Measurements from ENCODE around the gene SOCS1.
"Not testable (repeated sequence)": the region's sequence is repeated elsewhere in the genome, so short reads cannot be mapped to it uniquely, and the experiment has no call there.

The SOCS1 gene

DNA sequence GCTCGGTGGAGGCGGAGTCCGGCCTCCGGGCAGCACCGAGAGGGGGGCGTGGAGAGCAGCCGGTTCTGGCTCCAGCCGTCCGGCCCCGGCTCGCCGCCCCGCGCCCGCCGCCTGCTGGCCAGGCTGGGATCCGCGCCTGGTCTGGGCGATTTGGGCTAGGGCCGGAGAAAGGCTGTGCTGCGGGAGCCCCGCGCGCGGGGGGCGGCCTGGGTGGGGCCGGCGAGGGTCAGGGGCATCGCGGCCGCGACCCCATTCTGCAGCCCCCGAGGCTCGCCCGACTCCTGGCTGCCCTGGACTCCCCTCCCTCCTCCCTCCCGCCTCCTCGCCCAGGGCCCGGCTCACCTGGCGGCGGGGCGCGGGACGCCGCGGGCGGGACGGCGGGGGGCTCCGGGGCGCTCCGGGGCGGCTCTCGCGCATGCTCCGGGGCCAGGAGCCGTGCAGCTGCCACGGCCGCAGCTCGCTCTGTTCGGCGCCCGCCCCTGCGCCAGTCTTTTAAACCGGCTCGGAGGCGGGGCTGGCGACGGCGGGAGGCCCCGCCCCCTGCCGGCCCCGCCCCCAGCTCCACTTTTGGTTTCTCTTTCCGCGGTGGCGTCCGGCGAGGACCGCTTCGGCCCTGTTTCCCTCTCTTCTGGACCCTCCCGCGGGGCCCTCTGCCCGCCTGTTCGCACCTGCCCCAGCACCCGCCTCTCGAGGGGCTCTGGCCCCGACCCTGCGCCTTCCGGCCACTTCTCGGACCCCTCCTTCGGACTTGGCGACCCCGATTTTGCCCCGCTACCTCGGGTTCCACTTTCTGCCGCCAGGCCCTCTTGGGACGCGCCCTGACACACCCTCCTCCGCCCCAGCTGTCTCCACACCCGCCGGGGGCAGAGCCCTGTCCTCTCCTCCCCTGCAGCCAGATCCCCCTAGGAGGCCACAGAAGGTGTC, at the start of gene SOCS1:
Gene SOCS1, minus strand, starts transcription at position 468 of the 924 bp plus-strand sequence. CDS start 726 bp downstream, outside the sequence.
- in situ Hi-C loops (cut with MboI; ENCODE audit: low sequenced_read_pairs): no loop called here

DNA sequence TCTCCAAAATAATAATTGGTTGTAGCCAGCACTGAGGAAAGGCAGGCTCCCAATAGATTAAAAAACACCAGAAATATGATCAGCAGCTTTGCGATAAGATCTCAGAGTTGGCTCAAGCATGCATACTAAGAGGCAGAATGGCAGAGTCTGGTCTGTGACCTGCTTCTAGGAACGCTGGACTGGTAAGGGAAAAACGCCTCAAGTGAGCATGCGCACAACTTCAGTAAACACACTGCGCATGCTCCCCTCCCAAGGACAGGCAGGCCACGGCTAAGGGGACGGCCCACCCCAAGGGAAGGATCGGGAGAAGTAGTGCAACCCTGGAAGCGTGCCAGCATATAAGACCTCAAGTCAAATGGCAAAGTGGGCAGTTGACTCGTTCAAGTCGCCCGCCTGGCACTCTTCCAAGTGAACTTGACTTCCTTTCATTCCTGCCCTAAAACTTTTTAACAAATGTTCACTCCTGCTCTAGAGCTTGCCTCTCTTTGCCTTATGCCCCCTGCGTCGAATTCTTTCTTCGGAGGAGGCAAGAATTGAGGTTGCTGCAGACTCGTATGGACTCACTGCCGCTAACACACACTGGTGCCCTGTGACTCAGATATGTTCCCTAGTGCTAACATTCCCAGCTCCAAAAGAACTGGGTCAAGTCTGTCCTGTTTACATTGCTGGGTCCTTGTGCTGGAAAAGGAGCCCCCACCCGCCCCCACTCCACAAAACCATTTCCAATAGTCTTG, 47.6 kb upstream of the SOCS1 start:
- in situ Hi-C loops (cut with MboI; ENCODE audit: low sequenced_read_pairs): no loop called here

DNA sequence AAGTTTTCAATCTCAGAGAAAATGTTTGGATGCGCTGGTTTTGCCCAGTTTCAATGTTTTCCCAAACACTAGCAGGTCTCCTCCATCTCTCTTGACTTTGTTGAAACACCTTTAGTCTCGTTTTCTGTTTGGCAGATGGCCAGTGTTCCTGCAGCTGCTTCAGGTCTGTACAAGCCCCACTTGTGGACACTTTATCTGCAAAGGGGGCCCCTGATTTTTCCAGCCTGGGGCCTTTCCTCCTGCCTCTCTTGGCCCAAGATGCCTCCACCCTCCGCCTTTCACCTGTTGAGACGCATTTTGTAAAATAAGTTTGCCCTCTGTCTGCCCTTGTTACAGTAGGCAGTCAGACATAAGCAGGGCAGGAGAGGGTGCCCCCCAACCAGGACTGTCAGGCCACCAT, 47.0 kb upstream of the SOCS1 start:
- in situ Hi-C loops (cut with MboI; ENCODE audit: low sequenced_read_pairs): no loop called here

- in situ Hi-C loops (cut with MboI; ENCODE audit: low sequenced_read_pairs): no loop called here
These were observed 45.9 kb upstream of the SOCS1 start for GRCh38 chr16:11301645-11302501.

DNA sequence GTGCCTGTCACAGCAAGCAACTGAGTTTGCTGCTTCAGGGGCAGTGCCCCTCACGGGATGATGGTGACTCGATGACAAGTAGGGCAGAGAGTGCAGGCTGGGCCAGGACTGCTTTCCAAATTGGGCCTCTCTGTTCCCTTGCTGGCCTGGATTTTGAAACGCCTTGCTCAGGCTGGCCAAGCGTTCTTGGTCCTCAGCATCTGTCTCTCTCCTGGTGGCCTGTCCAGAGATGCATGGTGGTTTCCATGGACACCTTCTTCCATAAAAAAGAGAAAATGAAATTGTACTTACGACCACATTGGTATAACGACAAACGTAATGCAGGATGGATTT, 44.5 kb upstream of the SOCS1 start:
- in situ Hi-C loops (cut with MboI; ENCODE audit: low sequenced_read_pairs): no loop called here

DNA sequence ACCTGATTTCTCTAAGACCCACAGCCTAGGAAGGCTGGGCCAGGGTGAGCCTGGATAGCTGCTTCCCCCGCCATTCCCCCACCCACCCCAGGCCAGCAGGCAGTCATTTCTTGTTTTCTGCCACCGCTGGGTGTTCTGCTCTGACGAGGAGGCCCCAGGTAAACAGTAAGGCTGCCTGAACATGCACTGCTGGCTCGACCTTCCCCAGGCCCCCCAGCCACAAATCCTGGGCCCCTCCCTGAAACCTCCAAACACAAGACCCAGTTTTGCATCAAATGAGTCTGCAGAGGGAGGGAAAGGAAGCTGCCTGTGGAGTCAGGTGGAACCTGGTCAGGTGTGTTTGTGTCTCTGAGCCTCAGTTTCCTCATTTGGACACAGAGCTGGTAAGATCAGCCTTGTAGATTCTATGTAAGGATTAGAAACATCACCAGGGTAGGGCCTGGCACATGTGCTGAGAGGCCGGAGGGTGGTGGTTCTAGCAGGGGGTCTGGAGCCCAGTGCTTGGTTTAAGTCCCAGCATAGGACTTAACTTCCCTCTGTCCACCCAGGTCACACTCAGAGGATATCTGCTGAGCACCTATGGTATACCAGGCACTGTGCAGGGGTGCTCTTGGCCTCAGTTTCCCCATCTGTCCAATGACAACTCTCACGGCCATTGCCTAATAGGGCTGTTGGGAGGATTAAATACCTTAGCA, 44.0 kb upstream of the SOCS1 start:
- in situ Hi-C loops (cut with MboI; ENCODE audit: low sequenced_read_pairs): no loop called here

GRCh38 chr16:11298950-11299547, 43.0 kb upstream of the SOCS1 start:
- in situ Hi-C loops (cut with MboI; ENCODE audit: low sequenced_read_pairs): not testable (repeated sequence)

DNA sequence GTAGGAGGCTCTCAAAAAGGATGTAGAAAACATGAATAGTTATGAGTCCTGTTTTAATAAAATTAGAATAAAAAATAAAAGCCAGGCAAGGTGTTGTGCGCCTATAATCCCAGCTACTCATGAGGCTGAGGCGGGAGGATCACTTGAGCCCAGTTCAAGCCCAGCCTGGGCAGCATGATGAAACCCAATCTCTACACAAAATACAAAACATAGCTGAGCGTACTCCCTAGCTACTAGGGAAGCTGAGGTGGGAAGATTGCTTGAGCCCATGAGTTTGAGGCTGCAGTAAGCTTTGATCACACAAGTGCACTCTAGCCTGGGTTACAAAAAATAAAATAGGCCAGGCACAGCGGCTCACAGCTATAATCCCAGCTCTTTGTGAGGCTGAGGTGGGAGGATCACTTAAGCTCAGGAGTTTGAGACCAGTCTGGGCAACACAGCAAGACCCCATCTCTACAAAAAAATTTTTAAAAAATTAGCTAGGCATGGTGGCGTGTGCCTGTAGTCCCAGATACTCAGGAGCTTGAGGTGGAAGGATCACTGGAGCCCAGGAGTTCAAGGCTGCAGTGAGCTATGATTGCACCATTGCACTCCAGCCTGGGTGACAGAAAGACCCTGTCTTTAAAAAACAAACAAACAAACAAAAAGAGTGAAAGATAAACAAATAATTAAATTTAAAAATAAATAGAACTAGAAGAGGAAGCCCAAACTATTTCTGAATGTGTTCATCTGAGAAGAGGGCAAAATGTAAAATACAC, 42.3 kb upstream of the SOCS1 start:
- in situ Hi-C loops (cut with MboI; ENCODE audit: low sequenced_read_pairs): no loop called here

GRCh38 chr16:11297492-11298142, 41.6 kb upstream of the SOCS1 start:
- in situ Hi-C loops (cut with MboI; ENCODE audit: low sequenced_read_pairs): no loop called here

DNA sequence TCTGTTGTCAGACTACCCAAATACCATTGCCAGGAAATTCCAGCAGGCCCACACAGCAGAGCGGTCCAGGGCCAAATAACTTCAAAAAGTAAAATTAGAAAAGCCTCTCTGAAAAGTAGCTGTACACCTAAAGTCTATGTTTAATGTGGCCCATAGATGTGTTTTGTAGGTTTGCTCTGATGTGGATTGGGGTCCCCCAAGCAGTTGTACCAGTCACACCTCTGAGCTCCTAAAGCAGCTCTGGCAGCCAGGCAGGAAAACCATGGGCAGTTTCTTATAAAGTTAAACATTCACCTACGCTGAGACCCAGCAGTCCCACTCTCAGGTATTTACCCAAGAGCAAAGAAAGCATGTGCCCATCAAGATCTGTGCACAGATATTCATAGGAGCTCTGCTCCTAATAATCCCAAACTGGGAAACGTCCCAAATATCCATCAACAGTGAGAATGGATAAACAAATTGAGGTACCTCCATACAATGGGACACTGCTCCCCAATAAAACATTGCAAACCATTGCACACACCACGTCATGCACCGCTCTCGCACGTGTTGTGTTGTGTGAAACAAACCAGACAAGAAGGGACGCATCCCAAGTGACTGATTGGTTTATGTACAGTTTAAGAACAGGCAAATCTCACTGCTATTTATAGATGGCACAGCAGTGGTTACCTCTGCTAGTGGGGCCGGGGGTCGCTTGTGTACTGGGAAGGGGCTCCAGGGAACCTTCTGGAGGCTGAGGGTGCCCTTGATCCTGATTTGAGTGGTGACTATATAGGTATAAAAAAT, 40.9 kb upstream of the SOCS1 start:
- in situ Hi-C loops (cut with MboI; ENCODE audit: low sequenced_read_pairs): no loop called here

DNA sequence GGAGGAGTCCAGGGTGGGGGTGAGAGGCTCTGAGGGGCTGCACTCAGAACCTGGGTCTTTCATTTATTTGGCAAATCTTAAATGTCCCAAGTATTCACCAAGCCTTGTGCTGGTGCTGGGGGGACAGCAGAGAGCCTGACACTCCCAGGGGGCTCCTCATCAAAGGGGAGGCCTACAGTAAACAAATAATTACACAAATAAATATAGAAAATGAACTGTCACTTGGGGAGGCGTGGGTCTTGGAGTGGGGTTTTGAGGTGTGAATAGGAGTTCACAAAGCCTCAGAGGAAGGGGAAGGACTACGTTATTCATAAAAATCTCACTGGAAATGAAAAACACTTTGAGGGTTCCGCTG, 40.3 kb upstream of the SOCS1 start:
- in situ Hi-C loops (cut with MboI; ENCODE audit: low sequenced_read_pairs): no loop called here

- in situ Hi-C loops (cut with MboI; ENCODE audit: low sequenced_read_pairs): no loop called here
These were observed 39.7 kb upstream of the SOCS1 start for GRCh38 chr16:11295672-11296071.

DNA sequence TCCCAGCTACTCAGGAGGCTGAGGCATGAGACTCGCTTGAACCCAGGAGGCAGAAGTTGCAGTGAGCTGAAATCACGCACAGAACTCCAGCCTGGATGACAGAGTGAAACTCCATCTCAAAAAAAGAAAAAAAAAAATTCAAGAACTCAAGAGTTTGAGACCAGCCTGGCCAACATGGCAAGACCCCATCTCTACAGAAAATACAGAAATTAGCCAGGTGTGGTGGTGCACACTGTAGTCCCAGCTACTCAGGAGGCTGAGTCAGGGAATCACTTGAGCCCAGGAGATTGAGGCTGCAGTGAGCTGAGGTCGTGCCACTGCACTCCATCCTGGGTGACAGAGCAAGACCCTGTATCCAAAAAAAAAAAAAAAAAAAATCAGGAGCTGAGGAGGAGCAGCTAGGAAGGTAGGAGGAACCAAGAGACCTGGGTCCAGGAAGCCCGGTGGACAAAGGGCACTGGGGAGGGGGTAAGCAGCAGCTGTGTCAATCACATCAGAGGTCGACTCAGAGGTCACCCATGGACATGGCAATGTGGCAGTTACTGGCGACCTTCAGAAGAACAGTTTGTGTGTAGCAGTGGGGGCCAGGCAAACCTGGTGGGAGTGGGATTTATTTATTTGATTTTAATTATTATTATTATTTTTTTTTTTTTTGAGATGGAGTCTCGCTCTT, 36.2 kb upstream of the SOCS1 start:
- in situ Hi-C loops (cut with MboI; ENCODE audit: low sequenced_read_pairs): no loop called here

DNA sequence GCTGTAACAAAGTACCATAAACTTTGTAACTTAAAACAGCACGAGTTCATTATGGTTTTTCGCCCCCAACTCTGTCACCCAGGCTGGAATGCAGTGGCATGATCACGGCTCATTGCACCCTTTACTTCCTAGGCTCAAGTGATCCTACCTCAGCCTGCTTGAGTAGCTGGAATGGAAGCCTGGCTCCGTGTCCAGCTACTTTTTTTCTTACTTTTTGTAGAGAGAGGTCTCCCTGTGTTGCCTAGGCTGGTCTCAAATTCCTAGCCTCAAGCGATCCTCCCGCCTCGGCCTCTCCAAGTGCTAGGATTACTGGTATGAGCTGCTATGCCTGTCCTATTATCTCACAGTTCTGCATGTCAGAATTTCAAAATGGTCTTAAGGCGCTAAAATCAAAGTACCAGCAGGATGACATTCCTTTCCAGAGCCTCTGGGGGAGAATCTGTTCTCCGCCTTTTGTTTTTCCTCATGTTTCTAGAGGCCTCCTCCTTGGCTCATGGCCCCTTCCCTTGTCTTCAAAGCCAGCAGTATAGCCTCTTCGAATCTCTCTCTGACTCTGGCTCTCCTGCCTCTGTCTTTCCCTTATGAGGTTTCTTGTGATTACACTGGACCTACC, 35.2 kb upstream of the SOCS1 start:
- in situ Hi-C loops (cut with MboI; ENCODE audit: low sequenced_read_pairs): no loop called here

DNA sequence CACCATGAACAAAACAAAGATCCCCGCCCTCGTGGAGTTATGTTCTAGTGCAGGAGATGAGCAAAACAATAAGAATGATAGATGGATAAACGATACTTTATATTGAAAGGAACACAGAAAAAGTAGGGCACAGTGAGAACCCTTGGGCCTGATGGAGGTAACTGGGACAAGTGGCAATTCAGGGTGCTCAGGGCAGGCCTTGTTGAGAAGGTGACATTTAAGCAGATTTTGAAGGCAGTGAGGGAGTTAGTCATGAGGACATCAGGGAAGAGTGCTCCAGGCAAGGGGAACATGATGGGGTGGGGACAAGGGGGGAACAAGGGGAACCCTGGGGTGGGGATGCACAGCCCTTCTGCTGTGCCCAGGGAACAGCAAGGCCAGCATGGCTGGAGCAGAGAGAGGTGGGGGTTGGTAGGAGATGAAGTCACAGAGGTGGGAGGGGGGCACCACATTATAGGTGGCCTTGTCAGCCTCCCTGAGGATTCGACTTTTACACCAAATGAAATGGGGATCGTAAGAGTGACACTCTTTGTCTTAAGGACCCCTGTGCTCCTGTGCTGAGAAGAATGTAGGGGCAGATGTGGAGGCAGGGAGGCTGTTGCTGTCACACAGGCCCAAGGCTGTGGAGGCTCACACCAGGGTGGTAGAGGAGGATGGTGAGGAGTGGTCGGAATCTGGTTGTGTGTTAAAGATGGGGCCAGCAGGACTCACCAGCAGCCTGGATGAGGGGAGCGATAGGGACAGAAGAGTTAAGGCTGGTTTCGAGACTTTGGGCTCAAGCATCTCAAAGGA, 34.3 kb upstream of the SOCS1 start:
- in situ Hi-C loops (cut with MboI; ENCODE audit: low sequenced_read_pairs): no loop called here

DNA sequence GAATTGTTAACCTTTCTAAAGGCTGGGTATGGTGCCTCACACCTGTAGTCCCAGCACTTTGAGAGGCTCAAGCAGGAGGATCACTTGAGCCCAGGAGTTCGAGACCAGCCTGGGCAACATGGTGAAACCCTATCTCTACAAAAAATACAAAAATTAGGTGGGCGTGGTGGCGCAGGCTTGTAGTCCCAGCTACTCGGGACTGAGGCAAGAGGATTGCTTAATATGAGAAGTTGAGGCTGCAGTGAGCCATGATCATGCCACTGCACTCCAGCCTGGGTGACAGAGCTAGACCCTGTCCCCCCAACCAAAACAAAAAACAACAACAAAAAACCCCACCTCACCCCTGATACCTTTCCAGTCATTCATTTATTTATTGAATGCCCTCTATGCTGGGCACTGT, 33.7 kb upstream of the SOCS1 start:
- in situ Hi-C loops (cut with MboI; ENCODE audit: low sequenced_read_pairs): not testable (repeated sequence)

DNA sequence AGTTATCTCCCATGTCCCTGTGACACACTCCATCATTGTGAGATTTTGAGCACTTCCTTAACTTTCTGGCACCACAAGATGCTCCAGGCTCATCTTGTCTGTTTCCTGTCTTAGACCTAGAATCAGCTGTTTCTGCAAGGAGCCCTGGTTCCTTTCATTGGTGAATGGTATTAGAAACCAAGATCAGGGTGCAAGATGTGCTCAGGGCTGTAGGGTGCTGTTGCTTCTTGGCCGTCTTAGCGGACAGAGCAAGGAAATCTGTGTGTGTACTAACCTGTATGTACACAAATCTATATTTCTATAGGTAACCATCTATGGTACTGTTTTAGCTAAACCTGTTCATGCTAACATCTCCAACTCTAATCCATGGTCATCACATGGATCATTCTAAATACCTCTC, 33.2 kb upstream of the SOCS1 start:
- in situ Hi-C loops (cut with MboI; ENCODE audit: low sequenced_read_pairs): no loop called here

Data from hTERT RPE-1 (cell line).